ENCODE results near the gene HSPA1L. TPM values are rescaled to one million over a fixed set of nuclear protein-coding genes. Genes with fewer than 3 reads are reported as not detected.
"Not testable (repeated sequence)": the region's sequence is repeated elsewhere in the genome, so short reads cannot be mapped to it uniquely, and the experiment has no call there.

HSPA1L gene
- total RNA-seq, 2 donors from 2014 or later: 1.7 to 4.1 TPM

DNA sequence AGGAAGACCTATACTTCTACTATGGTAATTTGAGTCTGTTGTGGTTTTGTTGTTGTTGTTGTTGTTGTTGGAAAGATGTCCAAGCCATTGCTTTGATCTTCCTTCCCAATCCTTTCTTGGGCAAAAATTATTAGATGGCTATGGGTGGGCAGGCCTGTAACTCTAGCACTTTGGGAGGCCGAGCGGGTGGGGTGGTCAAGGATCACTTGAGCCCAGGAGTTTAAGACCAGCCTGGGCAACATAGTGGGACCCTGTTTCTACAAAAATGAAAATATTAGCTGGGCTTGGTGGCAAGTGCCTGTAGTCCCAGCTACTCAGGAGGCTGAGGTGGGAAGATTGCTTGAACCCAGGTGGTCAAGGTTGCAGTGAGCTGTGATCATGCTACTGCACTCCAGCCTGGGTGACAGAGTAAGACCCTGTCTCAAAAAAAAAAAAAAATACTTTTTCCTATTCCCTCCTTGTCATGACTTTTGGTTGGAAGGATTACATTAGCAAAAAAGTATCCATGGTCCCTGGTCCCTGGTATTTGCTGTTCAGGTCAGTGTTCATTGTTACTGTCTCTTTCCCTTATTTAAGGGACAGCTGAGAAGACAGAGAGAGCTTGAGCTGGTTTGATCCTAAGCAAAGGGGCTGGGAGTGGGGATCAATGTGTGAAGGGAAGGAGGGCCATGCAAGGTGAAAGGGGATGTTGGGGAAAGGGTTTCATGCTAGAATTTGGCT lies 35.8 kb upstream of the HSPA1L start:
- H3K27ac Mint-ChIP-seq: no peak overlapping the region
- H3K9me3 Mint-ChIP-seq: no peaks in the 10 kb centered on the region

GRCh38 chr6:31847276-31847978 lies 32.3 kb upstream of the HSPA1L start:
- no peaks in the 10 kb centered on the region for H3K9me3 Mint-ChIP-seq
- no peaks in the 10 kb centered on the region for H3K27me3 Mint-ChIP-seq
- no peaks in the 10 kb centered on the region for H3K36me3 Mint-ChIP-seq
- no peaks in the 10 kb centered on the region for H3K4me1 Mint-ChIP-seq (ENCODE audit: low read depth in 2 of 2)
- ATAC-seq (no peak), DNase-seq (ENCODE audit: low spot score) (no peak)
- H3K27ac Mint-ChIP-seq: no peak overlapping the region
- H3K4me3 Mint-ChIP-seq: no peak overlapping the region

More for the DNA sequence above, 35.8 kb upstream of the HSPA1L start:
- no peak for DNase-seq (ENCODE audit: low spot score)
- Mint-ChIP-seq H3K4me3 (no peak overlapping the region), H3K27me3 (no peaks in the 10 kb centered on the region), H3K36me3 (no peaks in the 10 kb centered on the region), H3K4me1 (ENCODE audit: low read depth in 2 of 2) (no peaks in the 10 kb centered on the region)
- no peak for ATAC-seq

GRCh38 chr6:31844507-31844906 lies 29.4 kb upstream of the HSPA1L start:
- peaks cover 1% of the 10 kb centered on the region for H3K36me3 Mint-ChIP-seq
- DNase-seq (ENCODE audit: low spot score): no peak
- no peak for ATAC-seq

DNA sequence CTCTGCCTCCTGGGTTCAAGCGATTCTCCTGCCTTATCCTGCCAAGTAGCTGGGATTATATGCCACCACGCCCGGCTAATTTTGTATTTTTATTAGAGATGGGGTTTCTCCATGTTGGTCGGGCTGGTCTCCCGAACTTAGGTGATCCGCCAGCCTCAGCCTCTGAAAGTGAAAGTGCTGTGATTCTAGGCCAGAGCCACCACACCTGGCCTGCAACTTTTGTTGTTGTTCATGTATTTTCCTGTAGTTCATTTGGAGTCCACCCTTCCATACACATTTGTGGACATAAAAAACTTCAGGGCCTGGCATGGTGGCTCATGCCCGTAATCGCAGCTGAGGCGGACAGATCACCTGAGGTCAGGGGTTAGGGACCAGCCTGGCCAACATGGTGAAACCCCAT lies 27.0 kb upstream of the HSPA1L start:
- H3K4me1 Mint-ChIP-seq (ENCODE audit: low read depth in 2 of 2): peaks cover 12 to 14% of the 10 kb centered on the region in 2 donors
- DNase-seq (ENCODE audit: low spot score) (no peak), ATAC-seq (no peak)
- no peak overlapping the region for H3K4me3 Mint-ChIP-seq
- no peaks in the 10 kb centered on the region for H3K9me3 Mint-ChIP-seq
- peak overlapping the region in 1 of 2 donors; percentile 41 for H3K27ac Mint-ChIP-seq
- peaks cover 14% of the 10 kb centered on the region for H3K36me3 Mint-ChIP-seq
- no peaks in the 10 kb centered on the region for H3K27me3 Mint-ChIP-seq

More at GRCh38 chr6:31844507-31844906, 29.4 kb upstream of the HSPA1L start:
- no peak overlapping the region for H3K4me3 Mint-ChIP-seq
- H3K27me3 Mint-ChIP-seq: no peaks in the 10 kb centered on the region
- H3K9me3 Mint-ChIP-seq: no peaks in the 10 kb centered on the region
- no peak overlapping the region for H3K27ac Mint-ChIP-seq
- H3K4me1 Mint-ChIP-seq (ENCODE audit: low read depth in 2 of 2): peaks cover 0 to under 1% of the 10 kb centered on the region in 2 donors

- DNase-seq (ENCODE audit: low spot score); ATAC-seq; H3K27me3 Mint-ChIP-seq; H3K9me3 Mint-ChIP-seq; H3K27ac Mint-ChIP-seq: not testable (repeated sequence)
- peaks cover 30% of the 10 kb centered on the region in 2 donors for H3K4me1 Mint-ChIP-seq (ENCODE audit: low read depth in 2 of 2)
- peak overlapping the region; percentile 58 for H3K4me3 Mint-ChIP-seq
- H3K36me3 Mint-ChIP-seq: peaks cover 28% of the 10 kb centered on the region
Measured at GRCh38 chr6:31839779-31840126, 24.7 kb upstream of the HSPA1L start.

DNA sequence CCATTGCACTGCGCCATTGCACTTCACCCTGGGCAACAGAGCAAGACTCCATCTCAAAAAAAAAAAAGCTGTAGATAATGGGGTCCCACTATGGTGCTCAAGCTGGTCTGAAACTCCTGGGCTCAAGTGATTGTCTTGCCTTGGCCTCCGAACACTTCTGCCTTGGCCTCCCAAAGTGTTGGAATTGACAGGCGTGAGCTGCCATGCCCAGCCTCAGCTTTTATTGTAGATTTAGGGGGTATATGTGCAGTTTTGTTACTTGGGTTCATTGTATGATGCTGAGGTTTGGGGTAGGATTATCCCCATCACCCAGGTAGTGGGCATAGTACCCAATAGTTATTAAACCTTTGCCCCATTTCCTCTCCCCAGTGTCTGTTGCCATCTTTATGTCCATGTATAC lies 23.9 kb upstream of the HSPA1L start:
- DNase-seq (ENCODE audit: low spot score) (no peak), ATAC-seq (no peak)
- Mint-ChIP-seq H3K4me1 (ENCODE audit: low read depth in 2 of 2) (peaks cover 36 to 37% of the 10 kb centered on the region in 2 donors), H3K9me3 (no peaks in the 10 kb centered on the region), H3K27me3 (no peaks in the 10 kb centered on the region), H3K4me3 (peak overlapping the region; percentile 58), H3K27ac (no peak overlapping the region), H3K36me3 (peaks cover 28% of the 10 kb centered on the region)

DNA sequence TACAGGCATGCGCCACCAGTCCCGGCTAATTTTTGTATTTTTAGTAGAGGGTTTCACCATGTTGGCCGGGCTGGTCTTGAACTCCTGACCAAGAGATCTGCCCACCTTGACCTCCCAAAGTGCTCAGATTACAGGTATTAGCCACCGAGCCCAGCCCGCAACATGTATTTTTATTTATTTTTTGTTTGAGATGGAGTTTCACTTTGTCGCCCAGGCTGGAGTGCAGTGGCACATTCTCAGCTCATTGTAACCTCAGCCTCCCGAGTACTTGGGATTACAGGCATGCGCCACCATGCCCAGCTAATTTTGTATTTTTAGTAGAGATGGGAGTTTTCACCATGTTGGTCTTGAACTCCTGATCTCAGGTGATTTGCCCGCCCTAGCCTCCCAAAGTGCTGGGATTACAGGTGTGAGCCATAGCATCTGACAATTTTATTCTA lies 23.1 kb upstream of the HSPA1L start:
- peaks cover 36 to 40% of the 10 kb centered on the region in 2 donors for H3K4me1 Mint-ChIP-seq (ENCODE audit: low read depth in 2 of 2)
- not testable (repeated sequence) for H3K27me3 Mint-ChIP-seq; H3K9me3 Mint-ChIP-seq; DNase-seq (ENCODE audit: low spot score); ATAC-seq
- peaks cover 28% of the 10 kb centered on the region for H3K36me3 Mint-ChIP-seq
- H3K27ac Mint-ChIP-seq: peak overlapping the region; percentile 96 to 99
- peak overlapping the region; percentile 90 for H3K4me3 Mint-ChIP-seq

DNA sequence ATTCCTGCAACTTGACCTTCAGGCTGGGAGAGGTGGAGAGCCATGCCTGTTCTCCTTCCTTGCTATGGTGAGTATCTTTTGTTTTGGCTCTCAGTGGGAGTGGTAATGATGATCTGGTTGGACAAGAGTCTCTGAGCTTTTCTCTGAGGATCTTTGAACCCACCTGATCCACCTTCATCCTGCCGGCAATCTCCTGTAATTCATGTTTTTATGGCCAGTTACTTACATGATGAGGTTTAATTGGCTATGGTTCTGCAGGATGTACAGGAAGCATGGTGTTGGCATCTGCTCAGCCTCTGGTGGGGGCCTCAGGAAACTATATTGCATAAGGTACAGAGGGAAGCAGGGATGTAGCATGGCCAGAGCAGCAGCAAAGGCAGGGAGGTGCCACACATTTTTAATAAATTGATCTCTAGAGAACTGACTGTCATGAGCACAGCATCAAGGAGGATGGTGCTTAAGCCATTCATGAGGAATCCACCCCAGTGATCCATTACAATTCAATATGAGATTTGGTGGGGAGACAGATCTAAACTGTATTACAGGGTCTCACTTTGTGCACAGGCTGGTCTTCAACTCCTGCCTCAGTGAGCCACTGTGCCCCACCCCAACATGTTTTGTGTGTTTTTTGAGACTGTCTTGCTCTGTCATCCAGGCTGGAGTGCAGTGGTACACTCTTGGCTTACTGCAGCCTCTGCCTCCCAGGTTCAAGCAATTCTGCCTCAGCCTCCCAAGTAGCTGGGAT lies 22.5 kb upstream of the HSPA1L start:
- H3K4me1 Mint-ChIP-seq (ENCODE audit: low read depth in 2 of 2): peaks cover 36 to 40% of the 10 kb centered on the region in 2 donors
- H3K4me3 Mint-ChIP-seq: peak overlapping the region; percentile 90
- ATAC-seq: no peak
- H3K27me3 Mint-ChIP-seq: no peaks in the 10 kb centered on the region
- DNase-seq (ENCODE audit: low spot score): no peak
- peaks cover 28% of the 10 kb centered on the region for H3K36me3 Mint-ChIP-seq
- no peaks in the 10 kb centered on the region for H3K9me3 Mint-ChIP-seq
- H3K27ac Mint-ChIP-seq: peak overlapping the region; percentile 96 to 99

GRCh38 chr6:31836474-31837368 lies 21.6 kb upstream of the HSPA1L start:
- H3K4me3 Mint-ChIP-seq: peak overlapping the region; percentile 90
- ATAC-seq (no peak), DNase-seq (ENCODE audit: low spot score) (no peak)
- H3K9me3 Mint-ChIP-seq: no peaks in the 10 kb centered on the region
- peaks cover 28% of the 10 kb centered on the region for H3K36me3 Mint-ChIP-seq
- no peaks in the 10 kb centered on the region for H3K27me3 Mint-ChIP-seq
- H3K27ac Mint-ChIP-seq: peak overlapping the region; percentile 96 to 99
- peaks cover 36 to 40% of the 10 kb centered on the region in 2 donors for H3K4me1 Mint-ChIP-seq (ENCODE audit: low read depth in 2 of 2)

DNA sequence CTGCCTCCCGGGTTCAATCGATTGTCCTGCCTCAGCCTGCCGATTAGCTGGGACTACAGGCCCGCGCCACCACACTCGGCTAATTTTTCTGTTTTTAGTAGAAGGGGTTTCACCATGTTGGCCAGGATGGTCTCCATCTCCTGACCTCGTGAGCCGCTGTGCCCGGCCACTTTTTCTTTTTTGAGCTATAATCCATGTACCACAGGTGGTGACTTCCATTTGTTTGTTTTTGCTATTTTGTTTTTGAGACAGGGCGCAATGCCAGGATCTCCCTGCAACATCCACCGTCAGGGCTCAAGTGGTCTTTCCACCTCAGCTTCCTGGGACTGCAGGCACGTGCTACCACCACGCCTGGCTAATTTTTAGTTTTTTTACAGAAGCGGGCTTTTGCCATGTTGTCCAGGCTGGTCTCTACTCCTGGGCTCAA lies 21.0 kb upstream of the HSPA1L start:
- H3K27me3 Mint-ChIP-seq: no peaks in the 10 kb centered on the region
- peaks cover 28% of the 10 kb centered on the region for H3K36me3 Mint-ChIP-seq
- peak overlapping the region; percentile 90 for H3K4me3 Mint-ChIP-seq
- ATAC-seq: no peak
- H3K4me1 Mint-ChIP-seq (ENCODE audit: low read depth in 2 of 2): peaks cover 36 to 40% of the 10 kb centered on the region in 2 donors
- H3K27ac Mint-ChIP-seq: peak overlapping the region; percentile 96 to 99
- DNase-seq (ENCODE audit: low spot score): no peak
- no peaks in the 10 kb centered on the region for H3K9me3 Mint-ChIP-seq

- peak; percentile 78 to 83 for ATAC-seq
- H3K4me1 Mint-ChIP-seq (ENCODE audit: low read depth in 2 of 2): peaks cover 43 to 53% of the 10 kb centered on the region in 2 donors
- H3K27ac Mint-ChIP-seq: peak overlapping the region; percentile 96 to 99
- peaks cover 39% of the 10 kb centered on the region for H3K36me3 Mint-ChIP-seq
- H3K27me3 Mint-ChIP-seq: no peaks in the 10 kb centered on the region
- H3K4me3 Mint-ChIP-seq: peak overlapping the region; percentile 90
- DNase-seq (ENCODE audit: low spot score): peak; percentile 84
- no peaks in the 10 kb centered on the region for H3K9me3 Mint-ChIP-seq
Measured at GRCh38 chr6:31834367-31835250, 19.5 kb upstream of the HSPA1L start.

Data from natural killer cell treated with Interleukin-12 subunit alpha and Interleukin-12 subunit beta and Interleukin-15 and Interleukin-18, amount 100 ng/mL, for 72 hours (primary cell).